Keratinocyte (primary cell): ENCODE measurements around the gene COX8C. TPM values are rescaled to one million over a fixed set of nuclear protein-coding genes. Genes with fewer than 3 reads are reported as not detected.

Experiments used
- DNase-seq: peaks from one replicate; pipeline ENCODE4 v3.0.0-alpha.2; 2011; ENCODE audit warnings: low read depth, missing footprints, low spot score
- FAIRE-seq: peaks from 2 replicates; lab custom pipeline; 2011; peaks lifted over from hg19 to GRCh38; lab: Jason Lieb, UNC
- H2AFZ ChIP-seq: 2 replicates; pipeline ENCODE4 v1.6.0; 2012; ENCODE audit warnings: low read length, control low read depth, inconsistent platforms; ENCODE audit not compliant: control insufficient read depth
- H3K27ac ChIP-seq: 2 replicates; pipeline ENCODE4 v1.5.1; 2011; ENCODE audit warnings: low read length; ENCODE audit not compliant: control insufficient read depth, insufficient read depth
- H3K27me3 ChIP-seq: 3 replicates; pipeline ENCODE4 v1.6.0; 2011; ENCODE audit warnings: low read length; ENCODE audit not compliant: control insufficient read depth, insufficient read depth; ENCODE audit errors: extremely low read depth
- H3K36me3 ChIP-seq, 2 experiments: 2 replicates in 1 of 2; 3 replicates in 1 of 2; pipeline ENCODE4 v1.5.1; 2011; ENCODE audit warnings: low read length in 2 of 2, mild to moderate bottlenecking in 1 of 2; ENCODE audit not compliant: control insufficient read depth in 2 of 2, insufficient read depth in 2 of 2; ENCODE audit errors: extremely low read depth in 1 of 2
- H3K4me1 ChIP-seq: 3 replicates; pipeline ENCODE4 v1.5.1; 2011; ENCODE audit warnings: low read length; ENCODE audit not compliant: control insufficient read depth, insufficient read depth; ENCODE audit errors: extremely low read depth
- H3K4me2 ChIP-seq: 3 replicates; pipeline ENCODE4 v1.6.0; 2011; ENCODE audit warnings: low read depth, low read length; ENCODE audit not compliant: control insufficient read depth, insufficient read depth; ENCODE audit errors: extremely low read depth
- H3K4me3 ChIP-seq, 3 experiments: fragments of 200-600 bp in 1 of 3; sonication (generic) in 1 of 3; 2 replicates in 2 of 3; 3 replicates in 1 of 3; pipeline ENCODE4 v1.5.1; 2011 to 2016; ENCODE audit warnings: low read length in 3 of 3, mild to moderate bottlenecking in 3 of 3, control low read depth in 2 of 3, inconsistent platforms in 1 of 3, low read depth in 1 of 3, mixed read lengths in 1 of 3, mixed run types in 1 of 3, moderate library complexity in 1 of 3; ENCODE audit not compliant: control insufficient read depth in 2 of 3, insufficient read depth in 2 of 3; ENCODE audit errors: extremely low read depth in 1 of 3
- H3K79me2 ChIP-seq: 2 replicates; pipeline ENCODE4 v1.6.0; 2012; ENCODE audit warnings: low read length; ENCODE audit not compliant: control insufficient read depth, insufficient read depth
- H3K9ac ChIP-seq: 3 replicates; pipeline ENCODE4 v1.6.0; 2011; ENCODE audit warnings: low read length; ENCODE audit not compliant: control insufficient read depth, insufficient read depth; ENCODE audit errors: extremely low read depth
- H3K9me1 ChIP-seq: 3 replicates; pipeline ENCODE4 v1.6.0; 2011; ENCODE audit warnings: low read length; ENCODE audit not compliant: control insufficient read depth, insufficient read depth; ENCODE audit errors: extremely low read depth
- H3K9me3 ChIP-seq: 2 replicates; pipeline ENCODE4 v1.5.1; 2012; ENCODE audit warnings: low read depth, low read length; ENCODE audit not compliant: control insufficient read depth
- H4K20me1 ChIP-seq: 3 replicates; pipeline ENCODE4 v1.6.0; 2011; ENCODE audit warnings: low read length; ENCODE audit not compliant: control insufficient read depth, insufficient read depth; ENCODE audit errors: extremely low read depth
- EZH2 ChIP-seq: IDR thresholded peaks from one replicate; pipeline ENCODE4 v1.6.1; 2012; ENCODE audit warnings: inconsistent platforms, mild to moderate bottlenecking, low read length, moderate library complexity
- dilution Hi-C: fragments of 300-500 bp; cut with MboI; formaldehyde crosslinking; loops from one replicate; pipeline ENCODE4 v1.7.0; 2020; ENCODE audit warnings: low sequenced_read_pairs; ENCODE audit not compliant: extremely low pct_ligation_motif_present
- polyA plus RNA-seq, 5 experiments: library from polyadenylated mRNA; depleted of rRNA in 3 of 5; stranded (reverse) in 3 of 5; stranded (forward) in 1 of 5; unstranded in 1 of 5; fragments of >200 nt; gene quantifications; 1 replicate in 1 of 5; 2 replicates in 3 of 5; 3 replicates in 1 of 5; pipeline versions ENCODE4 v1.2.1 to v1.2.3, GENCODE V29; 2011 to 2012; ENCODE audit warnings: missing spikeins in 2 of 5, low read depth in 1 of 5, low replicate concordance in 1 of 5
- TF ChIP-seq, protein P1 (sequence below), 3 experiments: IDR thresholded peaks in 1 of 3; conservative IDR thresholded peaks in 1 of 3; optimal IDR thresholded peaks in 1 of 3; 2 replicates in 2 of 3; 3 replicates in 1 of 3; pipeline versions ENCODE3 to v1.5.1; 2011; ENCODE audit warnings: low read length in 3 of 3, mild to moderate bottlenecking in 3 of 3, moderate library complexity in 2 of 3, control low read depth in 1 of 3, inconsistent platforms in 1 of 3; ENCODE audit not compliant: insufficient read depth in 2 of 3; ENCODE audit errors: extremely low read depth in 1 of 3

The COX8C gene
- polyA plus RNA-seq, 1 donor (not counting 4 experiments of a cell fraction or from before 2014, with no cell fraction given), result not detected

DNA sequence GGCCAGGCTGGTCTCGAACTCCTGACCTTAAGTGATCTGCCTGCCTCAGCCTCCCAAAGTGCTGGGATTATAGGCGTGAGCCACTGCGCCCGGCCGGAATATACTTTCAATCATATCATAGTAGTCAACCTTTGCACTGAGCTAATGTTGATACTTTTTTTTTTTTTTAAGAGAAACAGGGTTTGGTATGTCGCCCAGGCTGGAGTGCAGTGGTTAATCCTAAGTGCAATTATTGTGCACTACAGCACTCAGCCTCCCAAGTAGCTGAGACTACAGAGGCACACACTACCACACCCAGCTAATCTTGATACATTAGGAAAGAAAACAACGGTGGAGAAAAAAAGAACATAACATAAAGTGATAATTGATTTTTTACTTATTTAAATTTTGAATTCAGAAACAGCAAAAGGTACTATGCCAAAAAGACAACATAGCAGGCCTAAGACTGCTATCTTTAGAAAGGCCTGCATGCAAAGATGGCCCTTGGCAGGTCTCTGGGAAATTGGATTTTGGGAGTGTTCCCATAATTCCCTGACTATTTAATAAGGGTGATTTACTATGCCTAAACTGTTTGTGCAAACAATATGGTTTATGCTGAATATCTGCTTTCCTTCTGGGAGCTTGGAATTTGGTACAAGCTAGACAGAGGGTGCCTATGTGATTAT lies 29.6 kb upstream of the COX8C start:
- Histone ChIP-seq H3K4me2 (no peak overlapping the region), H3K4me1 (peaks cover 24% of the 10 kb centered on the region), H3K36me3 (peaks cover 0 to 2% of the 10 kb centered on the region in 2 experiments), H3K4me3 (no peak overlapping the region), H4K20me1 (peaks cover 6% of the 10 kb centered on the region), H2AFZ (no peak overlapping the region), H3K9me3 (no peaks in the 10 kb centered on the region), H3K27ac (no peak overlapping the region), H3K9me1 (peaks cover 2% of the 10 kb centered on the region), H3K9ac (no peak overlapping the region), H3K27me3 (no peaks in the 10 kb centered on the region), H3K79me2 (peaks cover 94% of the 10 kb centered on the region)
- no peak for FAIRE-seq
- DNase-seq, result no peak
- TF ChIP-seq, protein P1, sequence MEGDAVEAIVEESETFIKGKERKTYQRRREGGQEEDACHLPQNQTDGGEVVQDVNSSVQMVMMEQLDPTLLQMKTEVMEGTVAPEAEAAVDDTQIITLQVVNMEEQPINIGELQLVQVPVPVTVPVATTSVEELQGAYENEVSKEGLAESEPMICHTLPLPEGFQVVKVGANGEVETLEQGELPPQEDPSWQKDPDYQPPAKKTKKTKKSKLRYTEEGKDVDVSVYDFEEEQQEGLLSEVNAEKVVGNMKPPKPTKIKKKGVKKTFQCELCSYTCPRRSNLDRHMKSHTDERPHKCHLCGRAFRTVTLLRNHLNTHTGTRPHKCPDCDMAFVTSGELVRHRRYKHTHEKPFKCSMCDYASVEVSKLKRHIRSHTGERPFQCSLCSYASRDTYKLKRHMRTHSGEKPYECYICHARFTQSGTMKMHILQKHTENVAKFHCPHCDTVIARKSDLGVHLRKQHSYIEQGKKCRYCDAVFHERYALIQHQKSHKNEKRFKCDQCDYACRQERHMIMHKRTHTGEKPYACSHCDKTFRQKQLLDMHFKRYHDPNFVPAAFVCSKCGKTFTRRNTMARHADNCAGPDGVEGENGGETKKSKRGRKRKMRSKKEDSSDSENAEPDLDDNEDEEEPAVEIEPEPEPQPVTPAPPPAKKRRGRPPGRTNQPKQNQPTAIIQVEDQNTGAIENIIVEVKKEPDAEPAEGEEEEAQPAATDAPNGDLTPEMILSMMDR (optimal IDR thresholded peaks at IDR 0.05 in 1 of 3, IDR thresholded peaks at IDR 0.05 in 1 of 3, conservative IDR thresholded peaks at IDR 0.05 in 1 of 3; ENCODE audit: extremely low read depth in 1 of 3, insufficient read depth in 2 of 3, low read length in 3 of 3), result no peak
- no peak for TF ChIP-seq EZH2
- dilution Hi-C loops, result no loop called here

DNA sequence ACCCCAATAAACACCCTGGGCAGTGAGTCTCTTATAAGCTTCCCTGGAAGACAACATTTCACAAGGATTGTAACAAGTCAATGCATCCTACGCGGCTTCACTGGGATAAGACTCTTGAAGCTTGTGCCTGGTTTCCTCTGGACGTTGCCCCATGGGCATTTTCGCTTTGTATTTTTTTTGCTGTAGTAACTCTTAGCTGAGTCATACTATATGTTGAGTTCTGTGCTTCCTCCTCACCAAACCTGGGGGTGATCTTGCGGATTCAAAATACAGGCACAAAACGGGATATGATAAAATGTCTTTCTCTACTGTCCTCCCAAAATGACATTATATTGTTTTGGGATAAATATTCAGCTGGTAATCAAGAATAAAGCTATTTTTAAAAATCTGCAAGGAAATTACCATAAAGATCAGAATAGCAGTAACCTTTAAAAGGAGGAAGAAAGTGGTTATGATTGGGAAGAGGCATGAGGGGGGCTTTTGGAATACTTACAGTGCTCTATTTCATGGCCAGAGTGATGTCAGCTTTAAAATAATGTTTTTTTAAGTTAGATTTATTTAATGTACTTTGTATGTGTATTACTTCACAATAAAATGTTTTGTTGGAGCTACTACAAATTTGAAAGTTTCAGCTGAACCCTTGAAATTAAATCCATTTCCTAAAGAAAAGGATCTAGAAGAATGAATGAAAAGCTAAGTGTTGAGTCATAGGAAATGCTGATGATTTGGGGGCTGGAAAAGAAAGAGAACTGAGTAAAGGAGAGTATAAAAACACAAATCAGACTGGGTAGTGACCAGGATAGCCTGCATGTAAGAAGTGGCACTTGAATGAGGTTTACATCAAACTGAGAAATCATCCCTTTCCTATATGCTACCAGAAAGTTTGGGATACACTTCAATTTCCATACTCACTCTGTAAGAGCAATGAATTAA lies 28.8 kb upstream of the COX8C start:
- Histone ChIP-seq H3K9me3 (no peaks in the 10 kb centered on the region), H3K4me2 (peak overlapping the region; percentile 3), H3K79me2 (peaks cover 94% of the 10 kb centered on the region), H2AFZ (no peak overlapping the region), H3K27me3 (no peaks in the 10 kb centered on the region), H3K27ac (no peak overlapping the region), H3K36me3 (peaks cover 2 to 7% of the 10 kb centered on the region in 2 experiments), H3K9ac (no peak overlapping the region), H3K4me1 (peaks cover 24% of the 10 kb centered on the region), H3K4me3 (no peak overlapping the region), H3K9me1 (peaks cover 7% of the 10 kb centered on the region), H4K20me1 (peaks cover 6% of the 10 kb centered on the region)
- DNase-seq (no peak), FAIRE-seq (no peak)
- no peak for TF ChIP-seq EZH2
- TF ChIP-seq, protein P1 (optimal IDR thresholded peaks at IDR 0.05 in 1 of 3, IDR thresholded peaks at IDR 0.05 in 1 of 3, conservative IDR thresholded peaks at IDR 0.05 in 1 of 3; ENCODE audit: extremely low read depth in 1 of 3, insufficient read depth in 2 of 3, low read length in 3 of 3), result no peak
- dilution Hi-C loops, result no loop called here
